Heart right ventricle (tissue), 16 donors: Measurements from ENCODE around the gene GUCY2F. TPM values are rescaled to one million over a fixed set of nuclear protein-coding genes. Genes with fewer than 3 reads are reported as not detected.

Source experiments
- ATAC-seq, 8 donors: fragments of 200-7000 bp; cut with Tn5 transposase; one replicate each; pipeline ENCODE4 v1.9.1; 2020; ENCODE audit warnings: mild to moderate bottlenecking in 8 of 8, moderate library complexity in 8 of 8, moderate number of reproducible peaks in 1 of 8
- DNase-seq, 2 donors: peaks; one replicate each; pipeline ENCODE4 v3.0.0-alpha.2; 2020
- H3K27ac ChIP-seq, 10 donors: fragments of 200-600 bp; sonication (generic) in 2 of 10; one replicate each; pipeline versions ENCODE4 v1.5.0 to v1.8.0; 2020 to 2022; ENCODE audit warnings: mild to moderate bottlenecking in 3 of 10
- H3K27me3 ChIP-seq, 7 donors: fragments of 200-600 bp; one replicate each; pipeline ENCODE4 v1.8.0; 2021 to 2022; ENCODE audit warnings: mild to moderate bottlenecking in 2 of 7
- H3K36me3 ChIP-seq, 9 donors: fragments of 200-600 bp; sonication (generic) in 1 of 9; one replicate each; pipeline versions ENCODE4 v1.5.0 to v1.8.0; 2020 to 2022; ENCODE audit warnings: mild to moderate bottlenecking in 2 of 9
- H3K4me1 ChIP-seq, 9 donors: fragments of 200-600 bp; sonication (generic) in 1 of 9; one replicate each; pipeline versions ENCODE4 v1.5.0 to v1.8.0; 2020 to 2022; ENCODE audit warnings: mild to moderate bottlenecking in 4 of 9
- H3K4me3 ChIP-seq, 10 donors: fragments of 200-600 bp; sonication (generic) in 2 of 10; one replicate each; pipeline versions ENCODE4 v1.5.0 to v1.8.0; 2020 to 2022; ENCODE audit warnings: mild to moderate bottlenecking in 7 of 10, moderate library complexity in 2 of 10
- H3K9me3 ChIP-seq, 11 donors: fragments of 200-600 bp in 10 of 11; sonication (generic) in 2 of 11; one replicate each; pipeline versions ENCODE4 v1.5.0 to v1.8.0; 2013 to 2022; ENCODE audit warnings: mild to moderate bottlenecking in 2 of 11, control low read depth in 1 of 11, moderate library complexity in 1 of 11
- WGBS, 2 donors: extraction: QIAGEN DNeasy Blood & Tissue Kit; methylation state at CpG; one replicate each; pipeline ENCODE4 v1.1.7; 2013; ENCODE audit warnings: inconsistent platforms in 1 of 2; 5-methylcytosine and 5-hydroxymethylcytosine counted together
- intact Hi-C, 10 donors: fragments of 100-400 bp; cut with DNase I; formaldehyde crosslinking; loops; one replicate each; pipeline versions ENCODE4 v1.11.1 to v1.14.2; 2022
- polyA plus RNA-seq, 2 donors: library from polyadenylated mRNA; stranded (reverse); fragments of 200-250 nt; gene quantifications; one replicate each; pipeline ENCODE4 v1.2.3, GENCODE V29; 2013
- total RNA-seq, 10 donors: library from RNA; stranded (reverse); fragmentation: NEBNext Ultra II Directional in 3 of 10; extraction: Animal tissue kit (Norgen Biotek cat#: 25700) in 3 of 10; gene quantifications; one replicate each; pipeline versions ENCODE4 v1.2.1 to v1.2.4, GENCODE V29; 2021 to 2023
- TF ChIP-seq, protein P1 (sequence below), 9 donors: fragments of 200-600 bp; sonication (generic) in 2 of 9; IDR thresholded peaks; one replicate each; pipeline versions ENCODE4 v1.5.0 to v1.8.0; 2021 to 2022; ENCODE audit warnings: antibody characterized with exemption in 9 of 9, mild to moderate bottlenecking in 5 of 9, moderate library complexity in 1 of 9
- donor health status: Arrhythmogenic right ventricular cardiomyopathy.
- donor health status: ischemic (EF 13 %, LVEDD 7.1; RV severe dilation, severe dysfunction).
- donor health status: healthy with polysubstance abuse.
- donor health status: DM: no; HTN: yes; CAD: no.
- donor health status: DM: no; HTN: no; CAD: no.
- donor health status: ischemic (EF 25% LVEDD 6.9; RV normal size, moderate dysfunction).
- donor health status: ischemic (EF 25% LVEDD 5.7; RV mildly dilated, moderate dysfunction).
- donor health status: healthy.
- donor health status: DM: yes; HTN: yes; CAD: no.
- donor health status: Ischemic cardiomyopathy.
- donor health status: ischemic (EF 35%, LVEDD 5.7; RV mildly dilated, moderate dysfunction).
- donor health status: nonischemic (EF 11% LVEDD 7.7; RV severe dilation, severe dysfunction).
- donor health status: DM: yes; HTN: yes; CAD: no.
- donor health status: PGD.
- donor health status: ischemic (EF 29% LVEDD 5.4; RV normal size, mild dysfunction).
- donor health status: nonischemic (EF 23%, LVEDD 6.1; RV moderate dilation, normal function).

Gene GUCY2F
- total and polyA plus RNA-seq, 12 donors: not detected

DNA sequence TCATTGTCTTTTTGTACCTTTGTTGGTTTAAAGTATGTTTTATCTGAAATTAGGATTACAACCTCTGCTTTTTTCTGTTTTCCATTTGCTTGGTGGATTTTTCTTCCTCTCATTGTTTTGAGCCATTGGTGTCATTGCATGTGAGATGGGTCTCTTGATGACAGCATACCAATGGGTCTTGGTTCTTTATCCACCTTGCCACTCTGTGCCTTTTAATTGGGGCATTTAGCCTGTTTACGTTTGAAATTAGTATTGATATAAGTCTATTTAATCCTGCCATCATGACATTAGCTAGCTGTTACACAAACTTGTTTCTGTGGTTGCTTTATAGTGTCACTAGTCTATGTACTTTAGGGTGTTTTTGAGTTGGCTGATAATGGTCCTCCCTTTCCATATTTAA, 145.7 kb downstream of the GUCY2F start:
- WGBS, 2 donors: 75 to 77% methylated on average over 1 of the region's 1 CpG
- Histone ChIP-seq H3K36me3 (no peaks in the 10 kb centered on the region), H3K4me3 (no peak overlapping the region)

GRCh38 chrX:109327251-109327650, 154.6 kb downstream of the GUCY2F start:
- TF ChIP-seq, protein P1, sequence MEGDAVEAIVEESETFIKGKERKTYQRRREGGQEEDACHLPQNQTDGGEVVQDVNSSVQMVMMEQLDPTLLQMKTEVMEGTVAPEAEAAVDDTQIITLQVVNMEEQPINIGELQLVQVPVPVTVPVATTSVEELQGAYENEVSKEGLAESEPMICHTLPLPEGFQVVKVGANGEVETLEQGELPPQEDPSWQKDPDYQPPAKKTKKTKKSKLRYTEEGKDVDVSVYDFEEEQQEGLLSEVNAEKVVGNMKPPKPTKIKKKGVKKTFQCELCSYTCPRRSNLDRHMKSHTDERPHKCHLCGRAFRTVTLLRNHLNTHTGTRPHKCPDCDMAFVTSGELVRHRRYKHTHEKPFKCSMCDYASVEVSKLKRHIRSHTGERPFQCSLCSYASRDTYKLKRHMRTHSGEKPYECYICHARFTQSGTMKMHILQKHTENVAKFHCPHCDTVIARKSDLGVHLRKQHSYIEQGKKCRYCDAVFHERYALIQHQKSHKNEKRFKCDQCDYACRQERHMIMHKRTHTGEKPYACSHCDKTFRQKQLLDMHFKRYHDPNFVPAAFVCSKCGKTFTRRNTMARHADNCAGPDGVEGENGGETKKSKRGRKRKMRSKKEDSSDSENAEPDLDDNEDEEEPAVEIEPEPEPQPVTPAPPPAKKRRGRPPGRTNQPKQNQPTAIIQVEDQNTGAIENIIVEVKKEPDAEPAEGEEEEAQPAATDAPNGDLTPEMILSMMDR (IDR thresholded peaks at IDR 0.05): no peak
- intact Hi-C loops: no loop called here
- WGBS, 2 donors: 57 to 61% methylated on average over 1 of the region's 1 CpG
- H3K36me3 ChIP-seq: no peaks in the 10 kb centered on the region
- ATAC-seq (no peak), DNase-seq (no peak)
- H3K4me1 ChIP-seq: no peaks in the 10 kb centered on the region
- no peak overlapping the region for H3K4me3 ChIP-seq
- peaks cover 0 to 11% (median 0%) of the 10 kb centered on the region in 11 donors for H3K9me3 ChIP-seq
- no peak overlapping the region for H3K27ac ChIP-seq
- H3K27me3 ChIP-seq: peaks cover 0 to 5% (median 0%) of the 10 kb centered on the region in 7 donors

More for the DNA sequence above, 145.7 kb downstream of the GUCY2F start:
- ATAC-seq (no peak), DNase-seq (no peak)
- intact Hi-C loops: no loop called here
- Histone ChIP-seq H3K27ac (no peak overlapping the region), H3K4me1 (no peaks in the 10 kb centered on the region), H3K9me3 (peaks cover 0 to 33% (median 0%) of the 10 kb centered on the region in 11 donors), H3K27me3 (peaks cover 0 to 17% (median 0%) of the 10 kb centered on the region in 7 donors)
- TF ChIP-seq, protein P1 (IDR thresholded peaks at IDR 0.05): no peak

Other genes with a start within 250 kb of the GUCY2F start
- gene NXT2, start 54.8 kb upstream of the GUCY2F start, total RNA-seq: 1 to 10 TPM; 1.2 to 2.7 (median 1.6) TPM
- gene NXT2, start 54.8 kb upstream of the GUCY2F start, polyA plus RNA-seq: 1 to 10 TPM; 1.5 to 1.8 TPM
- gene KCNE5, start 143.1 kb upstream of the GUCY2F start, total RNA-seq: under 1 TPM in 8 of 10 donors, not detected in 2; 0.20 to 0.67 (median 0.26) TPM
- gene KCNE5, start 143.1 kb upstream of the GUCY2F start, polyA plus RNA-seq: under 1 TPM; 0.22 to 0.36 TPM